ENCODE results near the gene RIMBP2.
"Not testable (repeated sequence)": the region's sequence is repeated elsewhere in the genome, so short reads cannot be mapped to it uniquely, and the experiment has no call there.

RIMBP2 gene

DNA sequence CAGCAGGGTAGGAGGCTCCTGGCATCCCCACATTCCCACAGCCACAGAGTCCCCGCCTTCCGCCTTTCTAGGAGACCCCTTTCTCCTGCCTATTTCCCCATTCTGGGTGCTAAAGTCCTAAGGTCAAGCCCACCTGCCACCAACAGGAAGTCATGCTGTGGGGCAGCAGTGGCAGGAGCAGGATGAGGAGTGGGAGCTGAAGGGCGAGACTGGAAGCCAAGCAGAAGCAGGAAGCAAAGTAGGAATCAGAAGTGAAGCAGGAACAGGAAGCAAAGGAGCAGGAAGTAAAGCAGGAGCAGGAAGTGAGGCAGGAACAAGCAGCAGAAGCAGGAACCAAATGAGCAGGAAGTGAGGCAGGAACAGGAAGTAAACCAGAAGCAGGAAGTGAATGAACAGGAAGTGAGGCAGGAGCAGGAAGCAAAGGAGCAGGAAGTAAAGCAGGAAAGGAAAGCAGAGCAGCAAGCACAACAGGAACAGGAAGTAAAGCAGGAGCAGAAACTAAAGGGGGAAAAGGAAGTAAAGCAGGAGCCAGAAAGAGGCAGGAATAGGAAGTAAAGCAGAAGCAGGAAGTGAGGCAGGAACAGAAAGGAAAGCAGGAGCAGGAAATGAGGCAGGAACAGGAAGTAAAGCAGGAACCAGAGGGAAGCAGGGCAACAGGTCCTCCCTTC, 38.3 kb upstream of the RIMBP2 start:
- peak; percentile 1; the same call in 1 of the 2 replicates for TF ChIP-seq SPI1 (IDR thresholded peaks at IDR 0.05; ENCODE audit: borderline replicate concordance, low read depth)
- TF ChIP-seq, protein P1, sequence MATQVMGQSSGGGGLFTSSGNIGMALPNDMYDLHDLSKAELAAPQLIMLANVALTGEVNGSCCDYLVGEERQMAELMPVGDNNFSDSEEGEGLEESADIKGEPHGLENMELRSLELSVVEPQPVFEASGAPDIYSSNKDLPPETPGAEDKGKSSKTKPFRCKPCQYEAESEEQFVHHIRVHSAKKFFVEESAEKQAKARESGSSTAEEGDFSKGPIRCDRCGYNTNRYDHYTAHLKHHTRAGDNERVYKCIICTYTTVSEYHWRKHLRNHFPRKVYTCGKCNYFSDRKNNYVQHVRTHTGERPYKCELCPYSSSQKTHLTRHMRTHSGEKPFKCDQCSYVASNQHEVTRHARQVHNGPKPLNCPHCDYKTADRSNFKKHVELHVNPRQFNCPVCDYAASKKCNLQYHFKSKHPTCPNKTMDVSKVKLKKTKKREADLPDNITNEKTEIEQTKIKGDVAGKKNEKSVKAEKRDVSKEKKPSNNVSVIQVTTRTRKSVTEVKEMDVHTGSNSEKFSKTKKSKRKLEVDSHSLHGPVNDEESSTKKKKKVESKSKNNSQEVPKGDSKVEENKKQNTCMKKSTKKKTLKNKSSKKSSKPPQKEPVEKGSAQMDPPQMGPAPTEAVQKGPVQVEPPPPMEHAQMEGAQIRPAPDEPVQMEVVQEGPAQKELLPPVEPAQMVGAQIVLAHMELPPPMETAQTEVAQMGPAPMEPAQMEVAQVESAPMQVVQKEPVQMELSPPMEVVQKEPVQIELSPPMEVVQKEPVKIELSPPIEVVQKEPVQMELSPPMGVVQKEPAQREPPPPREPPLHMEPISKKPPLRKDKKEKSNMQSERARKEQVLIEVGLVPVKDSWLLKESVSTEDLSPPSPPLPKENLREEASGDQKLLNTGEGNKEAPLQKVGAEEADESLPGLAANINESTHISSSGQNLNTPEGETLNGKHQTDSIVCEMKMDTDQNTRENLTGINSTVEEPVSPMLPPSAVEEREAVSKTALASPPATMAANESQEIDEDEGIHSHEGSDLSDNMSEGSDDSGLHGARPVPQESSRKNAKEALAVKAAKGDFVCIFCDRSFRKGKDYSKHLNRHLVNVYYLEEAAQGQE (IDR thresholded peaks at IDR 0.05; ENCODE audit: insufficient replicate concordance, low read depth): no peak
- Histone ChIP-seq H3K27me3 (ENCODE audit: insufficient read depth, poor library complexity, severe bottlenecking) (no peaks in the 10 kb centered on the region), H3K27ac (replicated peaks) (no peak overlapping the region), H3K4me3 (replicated peaks; ENCODE audit: insufficient read depth, low read length) (no peak overlapping the region)
- DNase-seq (ENCODE audit: low read depth in 1 of 2, low spot score in 1 of 2): no peak

DNA sequence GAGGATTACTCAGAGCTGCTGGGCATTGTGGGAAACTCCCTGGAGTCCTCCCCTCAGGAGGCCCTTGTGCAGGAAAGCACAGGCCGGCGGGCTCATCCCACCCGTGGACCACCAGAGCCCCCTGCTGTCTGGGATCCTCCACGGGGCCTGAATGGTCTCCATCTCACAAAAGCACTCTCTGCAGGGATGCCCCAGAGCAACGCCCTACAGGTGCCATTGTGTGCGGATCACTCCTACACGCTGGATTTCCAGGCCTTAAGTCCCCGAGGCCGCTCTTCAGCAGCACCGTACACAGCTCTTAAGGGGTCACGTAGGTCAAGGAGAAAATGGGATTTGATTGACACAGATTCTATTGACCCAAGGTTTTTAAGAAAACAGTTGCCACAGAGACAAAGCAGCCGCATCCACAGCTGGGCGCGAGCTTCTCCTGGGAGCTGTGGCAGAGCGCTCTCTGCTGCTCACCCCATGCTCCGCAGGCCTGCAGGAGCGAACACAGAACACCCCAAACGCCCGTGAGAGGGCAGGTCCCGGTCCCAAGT, 36.7 kb upstream of the RIMBP2 start:
- H3K27me3 ChIP-seq (ENCODE audit: insufficient read depth, poor library complexity, severe bottlenecking): no peaks in the 10 kb centered on the region
- no peak overlapping the region for H3K27ac ChIP-seq (replicated peaks)
- TF ChIP-seq GABPA (IDR thresholded peaks at IDR 0.05; ENCODE audit: low read depth) (no peak), SPI1 (IDR thresholded peaks at IDR 0.05; ENCODE audit: borderline replicate concordance, low read depth) (no peak), POLR2AphosphoS5 (IDR thresholded peaks at IDR 0.05; ENCODE audit: low read depth) (no peak)
- TF ChIP-seq, protein P2, sequence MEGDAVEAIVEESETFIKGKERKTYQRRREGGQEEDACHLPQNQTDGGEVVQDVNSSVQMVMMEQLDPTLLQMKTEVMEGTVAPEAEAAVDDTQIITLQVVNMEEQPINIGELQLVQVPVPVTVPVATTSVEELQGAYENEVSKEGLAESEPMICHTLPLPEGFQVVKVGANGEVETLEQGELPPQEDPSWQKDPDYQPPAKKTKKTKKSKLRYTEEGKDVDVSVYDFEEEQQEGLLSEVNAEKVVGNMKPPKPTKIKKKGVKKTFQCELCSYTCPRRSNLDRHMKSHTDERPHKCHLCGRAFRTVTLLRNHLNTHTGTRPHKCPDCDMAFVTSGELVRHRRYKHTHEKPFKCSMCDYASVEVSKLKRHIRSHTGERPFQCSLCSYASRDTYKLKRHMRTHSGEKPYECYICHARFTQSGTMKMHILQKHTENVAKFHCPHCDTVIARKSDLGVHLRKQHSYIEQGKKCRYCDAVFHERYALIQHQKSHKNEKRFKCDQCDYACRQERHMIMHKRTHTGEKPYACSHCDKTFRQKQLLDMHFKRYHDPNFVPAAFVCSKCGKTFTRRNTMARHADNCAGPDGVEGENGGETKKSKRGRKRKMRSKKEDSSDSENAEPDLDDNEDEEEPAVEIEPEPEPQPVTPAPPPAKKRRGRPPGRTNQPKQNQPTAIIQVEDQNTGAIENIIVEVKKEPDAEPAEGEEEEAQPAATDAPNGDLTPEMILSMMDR (IDR thresholded peaks at IDR 0.05; ENCODE audit: insufficient read depth, low read length): no peak
- TF ChIP-seq, protein P1 (IDR thresholded peaks at IDR 0.05; ENCODE audit: insufficient replicate concordance, low read depth): no peak
- H3K4me3 ChIP-seq (replicated peaks; ENCODE audit: insufficient read depth, low read length): no peak overlapping the region
- no peak for DNase-seq (ENCODE audit: low read depth in 1 of 2, low spot score in 1 of 2)

DNA sequence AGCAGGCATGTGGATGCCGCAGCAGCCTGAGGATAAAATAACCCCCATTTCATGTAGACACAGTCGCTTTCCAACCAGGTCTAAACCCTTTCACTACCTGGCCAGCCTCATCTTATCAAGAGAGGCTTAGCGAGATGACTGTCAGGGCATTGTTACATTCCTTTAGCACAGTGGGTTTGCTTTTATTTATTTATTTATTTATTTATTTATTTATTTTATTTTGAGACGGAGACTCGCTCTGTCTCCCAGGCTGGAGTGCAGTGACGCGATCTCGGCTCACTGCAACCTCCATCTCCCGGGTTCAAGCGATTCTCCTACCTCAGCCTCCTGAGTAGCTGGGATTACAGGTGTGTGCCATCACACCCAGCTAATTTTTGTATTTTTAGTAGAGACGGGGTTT, 35.9 kb upstream of the RIMBP2 start:
- H3K27ac ChIP-seq (replicated peaks); H3K4me3 ChIP-seq (replicated peaks; ENCODE audit: insufficient read depth, low read length); DNase-seq (ENCODE audit: low read depth in 1 of 2, low spot score in 1 of 2); H3K27me3 ChIP-seq (ENCODE audit: insufficient read depth, poor library complexity, severe bottlenecking): not testable (repeated sequence)

DNA sequence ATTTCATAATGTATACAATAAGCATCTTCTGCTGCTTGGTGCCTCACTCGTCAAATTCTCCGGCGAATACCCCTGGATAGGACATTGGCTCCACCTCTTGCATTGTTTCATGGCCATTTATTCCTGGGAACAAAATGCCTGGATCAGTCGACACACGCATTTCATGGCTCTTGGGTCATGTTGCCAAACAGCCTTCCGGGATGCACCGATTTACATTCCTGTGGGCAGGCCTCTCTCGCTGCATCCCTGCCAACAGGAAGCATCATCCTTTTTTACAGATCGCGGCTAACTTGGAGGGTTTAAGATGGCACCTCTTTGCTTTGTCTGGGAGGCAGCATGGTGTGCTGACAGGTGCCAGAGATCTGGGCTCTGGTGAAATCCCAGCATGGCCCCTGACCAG, 32.7 kb upstream of the RIMBP2 start:
- Histone ChIP-seq H3K4me3 (replicated peaks; ENCODE audit: insufficient read depth, low read length) (no peak overlapping the region), H3K27me3 (ENCODE audit: insufficient read depth, poor library complexity, severe bottlenecking) (no peaks in the 10 kb centered on the region), H3K27ac (replicated peaks) (no peak overlapping the region)
- DNase-seq (ENCODE audit: low read depth in 1 of 2, low spot score in 1 of 2): no peak
- TF ChIP-seq, protein P1 (IDR thresholded peaks at IDR 0.05; ENCODE audit: insufficient replicate concordance, low read depth): no peak
- TF ChIP-seq, protein P2 (IDR thresholded peaks at IDR 0.05; ENCODE audit: insufficient read depth, low read length): no peak
- TF ChIP-seq SPI1 (IDR thresholded peaks at IDR 0.05; ENCODE audit: borderline replicate concordance, low read depth) (no peak), GABPA (IDR thresholded peaks at IDR 0.05; ENCODE audit: low read depth) (no peak), POLR2AphosphoS5 (IDR thresholded peaks at IDR 0.05; ENCODE audit: low read depth) (no peak)

Measured in HL-60 (cell line).